ENCODE data around the gene PCDHA11.
"Not testable (repeated sequence)": the region's sequence is repeated elsewhere in the genome, so short reads cannot be mapped to it uniquely, and the experiment has no call there.

PCDHA11 gene, protein sequence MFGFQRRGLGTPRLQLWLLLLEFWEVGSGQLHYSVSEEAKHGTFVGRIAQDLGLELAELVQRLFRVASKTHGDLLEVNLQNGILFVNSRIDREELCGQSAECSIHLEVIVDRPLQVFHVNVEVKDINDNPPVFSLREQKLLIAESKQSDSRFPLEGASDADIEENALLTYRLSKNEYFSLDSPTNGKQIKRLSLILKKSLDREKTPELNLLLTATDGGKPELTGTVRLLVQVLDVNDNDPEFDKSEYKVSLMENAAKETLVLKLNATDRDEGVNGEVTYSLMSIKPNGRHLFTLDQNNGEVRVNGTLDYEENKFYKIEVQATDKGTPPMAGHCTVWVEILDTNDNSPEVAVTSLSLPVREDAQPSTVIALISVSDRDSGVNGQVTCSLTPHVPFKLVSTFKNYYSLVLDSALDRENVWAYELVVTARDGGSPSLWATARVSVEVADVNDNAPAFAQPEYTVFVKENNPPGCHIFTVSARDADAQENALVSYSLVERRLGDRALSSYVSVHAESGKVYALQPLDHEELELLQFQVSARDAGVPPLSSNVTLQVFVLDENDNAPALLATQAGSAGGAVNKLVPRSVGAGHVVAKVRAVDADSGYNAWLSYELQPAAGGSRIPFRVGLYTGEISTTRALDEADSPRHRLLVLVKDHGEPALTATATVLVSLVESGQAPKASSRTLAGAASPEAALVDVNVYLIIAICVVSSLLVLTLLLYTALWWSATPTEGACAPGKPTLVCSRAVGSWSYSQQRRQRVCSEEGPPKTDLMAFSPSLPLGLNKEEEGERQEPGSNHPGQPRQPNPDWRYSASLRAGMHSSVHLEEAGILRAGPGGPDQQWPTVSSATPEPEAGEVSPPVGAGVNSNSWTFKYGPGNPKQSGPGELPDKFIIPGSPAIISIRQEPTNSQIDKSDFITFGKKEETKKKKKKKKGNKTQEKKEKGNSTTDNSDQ

DNA sequence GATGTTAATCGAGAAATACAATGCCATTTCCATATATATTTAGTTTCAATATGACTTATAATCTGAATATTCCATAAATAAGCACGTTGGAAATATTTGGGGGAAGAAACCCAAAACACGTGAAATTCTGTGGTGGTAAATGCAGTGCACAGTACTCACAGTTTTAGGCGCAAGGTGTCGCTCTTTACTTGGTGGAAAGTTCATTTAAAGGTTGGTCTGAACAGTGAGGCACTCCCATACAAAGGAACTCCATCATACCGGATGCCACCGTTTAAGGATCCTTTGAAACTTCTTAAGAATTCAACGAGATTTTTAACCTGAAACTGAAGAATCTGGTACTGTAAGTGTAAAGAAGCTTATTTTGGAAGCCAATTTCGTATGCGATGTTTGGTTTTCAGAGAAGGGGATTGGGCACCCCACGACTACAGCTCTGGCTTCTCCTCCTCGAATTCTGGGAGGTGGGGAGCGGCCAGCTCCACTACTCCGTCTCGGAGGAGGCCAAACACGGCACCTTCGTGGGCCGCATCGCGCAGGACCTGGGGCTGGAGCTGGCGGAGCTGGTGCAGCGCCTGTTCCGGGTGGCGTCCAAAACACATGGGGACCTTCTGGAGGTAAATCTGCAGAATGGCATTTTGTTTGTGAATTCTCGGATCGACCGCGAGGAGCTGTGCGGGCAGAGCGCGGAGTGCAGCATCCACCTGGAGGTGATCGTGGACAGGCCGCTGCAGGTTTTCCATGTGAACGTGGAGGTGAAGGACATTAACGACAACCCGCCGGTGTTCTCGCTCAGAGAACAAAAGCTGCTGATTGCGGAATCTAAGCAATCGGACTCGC is at the start of gene PCDHA11:
TSS of gene PCDHA11 (plus strand) at position 237 of the 834 bp plus-strand sequence. CDS start at position 384, 147 bp downstream.
- no peak for ATAC-seq
- DNase-seq, result no peak

DNA sequence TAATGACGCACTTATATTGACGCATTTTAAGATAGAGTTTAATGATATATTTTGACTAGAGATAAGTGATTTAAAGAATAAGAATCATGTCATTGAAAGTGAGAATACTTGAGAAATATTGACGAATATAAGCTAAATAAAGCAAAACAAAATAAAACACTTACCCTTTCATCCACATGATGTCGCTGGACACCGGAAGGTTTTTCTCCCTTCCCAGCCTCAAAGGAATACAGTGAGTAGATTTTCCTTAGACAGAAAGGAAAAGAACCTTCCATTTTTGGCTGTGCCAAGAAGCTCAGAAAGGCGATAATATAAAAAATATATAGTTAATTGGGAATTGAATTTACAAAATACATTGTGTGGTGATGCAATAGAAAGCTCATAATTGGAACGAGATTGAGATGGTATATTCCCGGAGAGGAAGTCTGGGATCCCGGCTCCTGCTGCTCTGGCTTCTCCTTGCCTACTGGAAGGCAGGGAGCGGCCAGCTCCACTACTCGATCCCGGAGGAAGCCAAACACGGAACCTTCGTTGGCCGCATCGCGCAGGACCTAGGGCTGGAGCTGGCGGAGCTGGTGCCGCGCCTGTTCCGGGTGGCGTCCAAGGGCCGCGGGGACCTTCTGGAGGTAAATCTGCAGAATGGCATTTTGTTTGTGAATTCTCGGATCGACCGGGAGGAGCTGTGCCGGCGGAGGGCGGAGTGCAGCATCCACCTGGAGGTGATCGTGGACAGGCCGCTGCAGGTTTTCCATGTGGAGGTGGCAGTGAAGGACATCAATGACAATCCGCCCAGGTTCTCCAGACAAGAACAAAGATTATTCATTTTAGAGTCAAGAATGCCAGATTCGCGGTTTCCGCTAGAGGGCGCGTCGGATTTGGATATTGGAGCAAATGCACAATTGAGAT is 47.1 kb upstream of the PCDHA11 start, which contains the start of gene PCDHA5:
TSS of gene PCDHA5 (plus strand) at position 239 of the 906 bp plus-strand sequence.
- ATAC-seq (no peak), DNase-seq (peak; percentile 45)

DNA sequence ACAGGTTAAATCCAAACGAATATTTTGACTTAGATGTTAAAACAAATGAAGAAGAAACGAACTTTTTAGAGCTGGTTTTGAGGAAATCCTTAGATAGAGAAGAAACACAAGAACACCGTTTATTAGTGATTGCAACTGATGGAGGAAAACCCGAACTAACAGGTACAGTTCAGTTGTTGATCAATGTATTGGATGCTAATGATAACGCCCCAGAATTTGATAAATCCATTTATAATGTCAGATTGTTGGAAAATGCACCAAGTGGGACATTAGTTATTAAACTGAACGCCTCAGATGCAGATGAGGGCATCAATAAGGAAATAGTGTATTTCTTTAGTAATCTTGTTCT is 46.5 kb upstream of the PCDHA11 start:
- ATAC-seq (no peak), DNase-seq (no peak)

DNA sequence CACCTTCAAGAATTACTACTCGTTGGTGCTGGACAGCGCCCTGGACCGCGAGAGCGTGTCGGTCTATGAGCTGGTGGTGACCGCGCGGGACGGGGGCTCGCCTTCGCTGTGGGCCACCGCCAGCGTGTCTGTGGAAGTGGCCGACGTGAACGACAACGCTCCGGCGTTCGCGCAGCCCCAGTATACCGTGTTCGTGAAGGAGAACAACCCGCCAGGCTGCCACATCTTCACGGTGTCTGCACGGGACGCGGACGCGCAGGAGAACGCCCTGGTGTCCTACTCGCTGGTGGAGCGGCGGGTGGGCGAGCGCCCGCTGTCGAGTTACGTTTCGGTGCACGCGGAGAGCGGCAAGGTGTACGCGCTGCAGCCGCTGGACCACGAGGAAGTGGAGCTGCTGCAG is 45.8 kb upstream of the PCDHA11 start:
- ATAC-seq, DNase-seq: not testable (repeated sequence)

DNA sequence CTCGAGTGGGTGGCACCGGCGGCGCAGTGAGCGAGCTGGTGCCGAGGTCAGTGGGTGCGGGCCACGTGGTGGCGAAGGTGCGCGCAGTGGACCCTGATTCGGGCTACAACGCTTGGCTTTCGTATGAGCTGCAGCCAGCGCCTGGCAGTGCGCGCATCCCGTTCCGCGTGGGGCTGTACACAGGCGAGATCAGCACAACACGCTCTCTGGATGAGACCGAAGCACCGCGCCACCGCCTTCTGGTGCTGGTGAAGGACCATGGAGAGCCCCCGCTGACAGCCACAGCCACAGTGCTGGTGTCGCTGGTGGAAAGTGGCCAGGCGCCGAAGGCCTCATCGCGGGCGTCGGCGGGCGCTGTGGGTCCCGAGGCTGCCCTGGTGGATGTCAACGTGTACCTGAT is 45.3 kb upstream of the PCDHA11 start:
- ATAC-seq (no peak), DNase-seq (no peak)

DNA sequence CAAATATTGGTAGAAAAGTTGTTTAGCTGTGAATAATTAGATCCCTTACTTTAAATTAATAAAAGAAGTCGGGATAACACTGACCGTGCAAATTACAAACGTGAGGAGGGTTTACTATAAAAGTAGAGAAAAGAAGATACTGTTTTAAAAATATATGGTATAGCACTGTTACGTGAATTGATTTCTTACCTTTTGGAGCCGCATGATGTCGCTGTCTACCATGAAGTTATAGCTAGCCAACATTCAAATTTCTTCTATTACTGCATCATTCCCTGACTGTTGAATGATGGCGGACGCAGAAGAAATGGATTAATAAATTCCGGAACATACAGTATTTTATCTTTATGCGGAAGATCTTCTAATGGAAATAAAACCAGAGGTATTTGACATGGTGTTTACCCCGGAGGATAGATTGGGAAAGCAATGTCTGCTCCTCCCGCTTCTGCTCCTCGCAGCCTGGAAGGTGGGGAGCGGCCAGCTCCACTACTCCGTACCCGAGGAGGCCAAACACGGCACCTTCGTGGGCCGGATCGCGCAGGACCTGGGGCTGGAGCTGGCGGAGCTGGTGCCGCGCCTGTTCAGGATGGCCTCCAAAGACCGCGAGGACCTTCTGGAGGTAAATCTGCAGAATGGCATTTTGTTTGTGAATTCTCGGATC is 40.9 kb upstream of the PCDHA11 start, which contains the start of gene PCDHA6:
TSS of gene PCDHA6 (plus strand) at position 257 of the 658 bp plus-strand sequence. CDS start at position 389, 132 bp downstream.
- ATAC-seq (no peak), DNase-seq (no peak)

DNA sequence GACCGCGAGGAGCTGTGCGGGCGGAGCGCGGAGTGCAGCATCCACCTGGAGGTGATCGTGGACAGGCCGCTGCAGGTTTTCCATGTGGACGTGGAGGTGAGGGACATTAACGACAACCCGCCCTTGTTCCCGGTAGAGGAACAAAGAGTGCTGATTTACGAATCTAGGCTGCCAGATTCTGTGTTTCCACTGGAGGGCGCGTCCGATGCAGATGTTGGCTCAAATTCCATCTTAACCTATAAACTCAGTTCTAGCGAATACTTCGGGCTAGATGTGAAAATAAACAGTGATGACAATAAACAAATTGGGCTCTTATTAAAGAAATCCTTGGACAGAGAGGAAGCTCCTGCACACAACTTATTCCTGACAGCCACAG is 40.4 kb upstream of the PCDHA11 start:
- no peak for ATAC-seq
- DNase-seq, result no peak

DNA sequence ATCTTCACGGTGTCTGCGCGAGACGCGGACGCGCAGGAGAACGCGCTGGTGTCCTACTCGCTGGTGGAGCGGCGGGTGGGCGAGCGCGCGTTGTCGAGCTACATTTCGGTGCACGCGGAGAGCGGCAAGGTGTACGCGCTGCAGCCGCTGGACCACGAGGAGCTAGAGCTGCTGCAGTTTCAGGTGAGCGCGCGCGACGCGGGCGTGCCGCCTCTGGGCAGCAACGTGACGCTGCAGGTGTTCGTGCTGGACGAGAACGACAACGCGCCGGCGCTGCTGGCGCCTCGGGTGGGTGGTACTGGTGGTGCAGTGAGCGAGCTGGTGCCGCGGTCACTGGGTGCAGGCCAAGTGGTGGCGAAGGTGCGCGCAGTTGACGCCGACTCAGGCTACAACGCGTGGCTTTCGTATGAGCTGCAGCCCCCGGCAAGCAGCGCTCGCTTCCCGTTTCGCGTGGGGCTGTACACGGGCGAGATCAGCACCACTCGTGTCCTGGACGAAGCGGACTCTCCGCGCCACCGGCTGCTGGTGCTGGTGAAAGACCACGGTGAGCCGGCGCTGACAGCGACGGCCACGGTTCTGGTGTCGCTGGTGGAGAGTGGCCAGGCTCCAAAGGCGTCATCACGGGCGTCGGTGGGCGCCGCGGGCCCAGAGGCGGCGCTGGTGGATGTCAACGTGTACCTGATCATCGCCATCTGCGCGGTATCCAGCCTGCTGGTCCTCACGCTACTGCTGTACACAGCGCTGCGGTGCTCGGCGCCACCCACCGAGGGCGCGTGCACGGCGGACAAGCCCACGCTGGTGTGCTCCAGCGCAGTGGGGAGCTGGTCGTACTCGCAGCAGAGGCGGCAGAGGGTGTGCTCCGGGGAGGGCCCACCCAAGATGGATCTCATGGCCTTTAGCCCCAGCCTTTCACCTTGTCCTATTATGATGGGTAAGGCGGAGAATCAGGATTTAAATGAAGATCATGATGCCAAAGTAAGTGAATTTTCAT is 39.0 kb upstream of the PCDHA11 start:
- not testable (repeated sequence) for ATAC-seq, DNase-seq

DNA sequence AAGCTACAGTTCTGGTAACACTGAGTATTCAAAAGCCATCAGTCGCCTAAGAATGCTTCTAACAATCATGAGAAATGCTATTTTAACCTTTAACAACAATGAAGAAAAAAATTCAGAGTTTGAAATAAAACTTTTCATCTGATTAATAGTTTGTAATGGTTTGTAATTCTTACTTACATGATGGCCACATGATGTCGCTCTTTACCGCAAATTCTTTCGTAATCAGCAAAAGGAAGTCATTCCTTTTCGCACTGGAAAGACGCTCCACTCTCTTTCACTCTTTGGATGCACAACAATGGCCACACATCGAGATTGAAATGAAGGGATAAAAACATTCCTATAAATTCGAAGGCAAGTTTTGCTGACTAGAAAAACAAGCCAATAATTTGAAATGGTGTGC is 34.8 kb upstream of the PCDHA11 start, which contains the start of gene PCDHA7:
TSS of gene PCDHA7 (plus strand) at position 277 of the 400 bp plus-strand sequence. CDS start at position 392, 115 bp downstream.
- DNase-seq (no peak), ATAC-seq (no peak)

DNA sequence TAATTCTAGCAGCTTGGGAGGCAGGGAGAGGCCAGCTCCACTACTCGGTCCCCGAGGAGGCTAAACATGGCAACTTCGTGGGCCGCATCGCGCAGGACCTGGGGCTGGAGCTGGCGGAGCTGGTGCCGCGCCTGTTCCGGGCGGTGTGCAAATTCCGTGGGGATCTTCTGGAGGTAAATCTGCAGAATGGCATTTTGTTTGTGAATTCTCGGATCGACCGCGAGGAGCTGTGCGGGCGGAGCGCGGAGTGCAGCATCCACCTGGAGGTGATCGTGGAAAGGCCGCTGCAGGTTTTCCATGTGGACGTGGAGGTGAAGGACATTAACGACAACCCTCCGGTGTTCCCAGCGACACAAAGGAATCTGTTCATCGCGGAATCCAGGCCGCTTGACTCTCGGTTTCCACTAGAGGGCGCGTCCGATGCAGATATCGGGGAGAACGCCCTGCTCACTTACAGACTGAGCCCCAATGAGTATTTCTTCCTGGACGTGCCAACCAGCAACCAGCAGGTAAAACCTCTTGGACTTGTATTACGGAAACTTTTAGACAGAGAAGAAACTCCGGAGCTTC is 34.2 kb upstream of the PCDHA11 start:
- ATAC-seq, result not testable (repeated sequence)

DNA sequence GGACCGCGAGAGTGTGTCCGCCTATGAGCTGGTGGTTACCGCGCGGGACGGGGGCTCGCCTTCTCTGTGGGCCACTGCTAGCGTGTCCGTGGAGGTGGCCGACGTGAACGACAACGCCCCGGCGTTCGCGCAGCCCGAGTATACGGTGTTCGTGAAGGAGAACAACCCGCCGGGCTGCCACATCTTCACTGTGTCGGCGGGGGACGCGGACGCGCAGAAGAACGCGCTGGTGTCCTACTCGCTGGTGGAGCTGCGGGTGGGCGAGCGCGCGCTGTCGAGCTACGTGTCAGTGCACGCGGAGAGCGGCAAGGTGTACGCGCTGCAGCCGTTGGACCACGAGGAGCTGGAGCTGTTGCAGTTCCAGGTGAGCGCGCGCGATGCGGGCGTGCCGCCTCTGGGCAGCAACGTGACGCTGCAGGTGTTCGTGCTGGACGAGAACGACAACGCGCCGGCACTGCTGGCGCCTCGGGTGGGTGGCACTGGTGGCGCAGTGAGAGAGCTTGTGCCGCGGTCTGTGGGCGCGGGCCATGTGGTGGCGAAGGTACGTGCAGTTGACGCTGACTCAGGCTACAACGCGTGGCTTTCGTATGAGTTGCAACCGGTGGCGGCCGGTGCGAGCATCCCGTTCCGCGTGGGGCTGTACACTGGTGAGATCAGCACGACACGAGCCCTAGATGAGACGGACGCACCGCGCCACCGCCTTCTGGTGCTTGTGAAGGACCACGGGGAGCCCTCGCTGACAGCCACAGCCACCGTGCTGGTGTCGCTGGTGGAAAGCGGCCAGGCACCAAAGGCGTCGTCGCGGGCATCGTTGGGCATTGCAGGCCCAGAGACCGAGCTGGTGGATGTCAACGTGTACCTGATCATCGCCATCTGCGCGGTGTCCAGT is 32.9 kb upstream of the PCDHA11 start:
- no peak for ATAC-seq
- no peak for DNase-seq

More for the DNA sequence above, 34.2 kb upstream of the PCDHA11 start:
- DNase-seq, result not testable (repeated sequence)

DNA sequence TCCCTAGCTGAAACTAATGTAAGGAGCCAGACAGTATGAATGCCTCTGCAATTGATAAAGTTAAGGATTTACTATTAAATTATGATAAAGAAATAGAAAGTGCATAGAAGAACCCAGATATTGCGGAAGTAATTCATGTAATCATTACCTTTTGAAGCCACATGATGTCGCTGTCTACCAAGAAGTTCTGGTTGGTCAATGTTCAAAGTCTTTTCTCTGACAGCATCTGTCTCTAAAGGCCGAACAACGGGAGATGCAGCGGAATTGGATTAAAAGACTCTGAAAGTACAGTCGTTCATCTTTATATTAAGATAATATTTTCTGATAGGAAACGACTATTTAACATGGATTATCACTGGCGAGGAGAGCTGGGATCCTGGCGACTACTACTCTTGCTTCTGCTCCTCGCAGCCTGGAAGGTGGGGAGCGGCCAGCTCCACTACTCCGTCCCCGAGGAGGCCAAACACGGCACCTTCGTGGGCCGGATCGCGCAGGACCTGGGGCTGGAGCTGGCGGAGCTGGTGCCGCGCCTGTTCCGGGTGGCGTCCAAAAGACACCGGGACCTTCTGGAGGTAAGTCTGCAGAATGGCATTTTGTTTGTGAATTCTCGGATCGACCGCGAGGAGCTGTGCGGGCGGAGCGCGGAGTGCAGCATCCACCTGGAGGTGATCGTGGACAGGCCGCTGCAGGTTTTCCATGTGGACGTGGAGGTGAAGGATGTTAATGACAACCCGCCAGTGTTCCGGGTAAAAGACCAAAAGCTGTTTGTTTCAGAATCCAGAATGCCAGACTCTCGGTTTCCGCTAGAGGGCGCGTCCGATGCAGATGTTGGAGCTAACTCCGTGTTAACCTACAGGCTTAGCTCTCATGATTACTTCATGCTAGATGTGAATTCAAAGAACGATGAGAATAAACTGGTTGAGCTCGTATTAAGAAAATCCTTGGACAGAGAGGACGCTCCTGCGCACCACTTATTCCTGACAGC is 27.5 kb upstream of the PCDHA11 start, which contains the start of gene PCDHA8:
TSS of gene PCDHA8 (plus strand) at position 210 of the 985 bp plus-strand sequence. CDS start at position 345, 135 bp downstream.
- DNase-seq (peak; percentile 20), ATAC-seq (no peak)

DNA sequence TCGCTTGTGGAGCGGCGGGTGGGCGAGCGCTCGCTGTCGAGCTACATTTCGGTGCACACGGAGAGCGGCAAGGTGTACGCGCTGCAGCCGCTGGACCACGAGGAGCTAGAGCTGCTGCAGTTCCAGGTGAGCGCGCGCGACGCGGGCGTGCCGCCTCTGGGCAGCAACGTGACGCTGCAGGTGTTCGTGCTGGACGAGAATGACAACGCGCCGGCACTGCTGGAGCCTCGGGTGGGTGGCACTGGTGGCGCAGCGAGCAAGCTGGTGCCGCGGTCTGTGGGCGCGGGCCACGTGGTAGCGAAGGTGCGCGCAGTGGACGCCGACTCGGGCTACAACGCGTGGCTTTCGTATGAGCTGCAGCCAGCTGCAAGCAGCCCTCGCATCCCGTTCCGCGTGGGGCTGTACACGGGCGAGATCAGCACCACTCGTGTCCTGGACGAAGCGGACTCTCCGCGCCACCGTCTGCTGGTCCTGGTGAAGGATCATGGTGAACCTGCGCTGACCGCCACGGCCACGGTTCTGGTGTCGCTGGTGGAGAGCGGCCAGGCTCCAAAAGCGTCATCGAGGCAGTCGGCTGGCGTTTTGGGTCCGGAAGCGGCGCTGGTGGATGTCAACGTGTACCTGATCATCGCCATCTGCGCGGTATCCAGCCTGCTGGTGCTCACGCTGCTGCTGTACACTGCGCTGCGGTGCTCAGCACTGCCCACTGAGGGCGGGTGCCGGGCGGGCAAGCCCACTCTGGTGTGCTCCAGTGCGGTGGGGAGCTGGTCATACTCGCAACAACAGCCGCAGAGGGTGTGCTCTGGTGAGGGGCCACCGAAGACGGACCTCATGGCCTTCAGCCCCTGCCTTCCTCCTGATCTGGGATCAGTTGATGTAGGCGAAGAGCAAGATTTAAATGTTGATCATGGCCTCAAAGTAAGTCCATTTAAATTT is 25.7 kb upstream of the PCDHA11 start:
- ATAC-seq (no peak), DNase-seq (no peak)

Measured in stimulated activated naive CD8-positive, alpha-beta T cell treated with anti-CD3 and anti-CD28 coated beads, Interleukin-15, Interleukin-2, amounts not matched to agents 100 U/mL and 50 U/mL, for 24 hours (primary cell).